ENCODE data around the gene PEPD.

Gene PEPD

GRCh38 chr19:33446330-33447293, 75.0 kb downstream of the PEPD start:
- TF ChIP-seq ZFX (IDR thresholded peaks at IDR 0.05; ENCODE audit: borderline replicate concordance) (no peak), CTCF (IDR thresholded peaks at IDR 0.05) (no peak)
- no peak overlapping the region for H3K27ac ChIP-seq

- H3K27ac ChIP-seq, result no peak overlapping the region
- TF ChIP-seq CTCF (IDR thresholded peaks at IDR 0.05) (no peak), ZFX (IDR thresholded peaks at IDR 0.05; ENCODE audit: borderline replicate concordance) (no peak)
Observed at GRCh38 chr19:33445442-33446329, 75.9 kb downstream of the PEPD start.

GRCh38 chr19:33444562-33445441, 76.8 kb downstream of the PEPD start:
- TF ChIP-seq CTCF (IDR thresholded peaks at IDR 0.05) (no peak), ZFX (IDR thresholded peaks at IDR 0.05; ENCODE audit: borderline replicate concordance) (no peak)
- H3K27ac ChIP-seq, result no peak overlapping the region

- H3K27ac ChIP-seq, result no peak overlapping the region
- TF ChIP-seq CTCF (IDR thresholded peaks at IDR 0.05) (no peak), ZFX (IDR thresholded peaks at IDR 0.05; ENCODE audit: borderline replicate concordance) (no peak)
Observed at GRCh38 chr19:33443638-33444561, 77.7 kb downstream of the PEPD start.

GRCh38 chr19:33442706-33443105, 78.9 kb downstream of the PEPD start:
- no peak overlapping the region for H3K27ac ChIP-seq
- TF ChIP-seq CTCF (IDR thresholded peaks at IDR 0.05) (no peak), ZFX (IDR thresholded peaks at IDR 0.05; ENCODE audit: borderline replicate concordance) (no peak)

GRCh38 chr19:33441828-33442227, 79.8 kb downstream of the PEPD start:
- no peak for TF ChIP-seq ZFX (IDR thresholded peaks at IDR 0.05; ENCODE audit: borderline replicate concordance)
- TF ChIP-seq CTCF (IDR thresholded peaks at IDR 0.05), result no peak
- H3K27ac ChIP-seq, result no peak overlapping the region
